NCI-H187 treated with DMSO at 0.1 percent for 48 hours (cell line): ENCODE measurements around the gene ECEL1.

Experiments
- DNase-seq: peaks from one replicate; lab custom pipeline; 2025; lab: John Stamatoyannopoulos, UW

The ECEL1 gene

DNA sequence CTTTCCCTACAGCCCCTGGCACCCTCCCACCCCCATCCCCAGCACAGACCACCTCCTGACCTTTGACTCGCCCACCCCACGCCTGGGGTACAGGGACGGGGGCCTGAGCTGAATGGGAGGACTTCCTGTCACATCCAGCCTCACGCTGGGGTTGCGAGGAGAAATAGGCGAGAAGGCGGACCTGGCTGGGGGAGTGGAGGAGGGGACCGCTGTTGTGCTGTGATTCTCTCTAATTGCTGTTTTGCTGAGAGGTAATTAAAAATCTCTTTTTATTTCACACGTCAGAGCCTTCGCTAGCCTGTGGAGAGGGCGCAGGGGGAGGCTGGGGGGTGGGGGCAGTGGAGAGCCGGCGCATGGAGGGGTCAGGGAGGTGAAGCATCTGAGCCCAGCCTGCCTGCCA, 9.7 kb upstream of the ECEL1 start:
- DNase-seq = no peak

DNA sequence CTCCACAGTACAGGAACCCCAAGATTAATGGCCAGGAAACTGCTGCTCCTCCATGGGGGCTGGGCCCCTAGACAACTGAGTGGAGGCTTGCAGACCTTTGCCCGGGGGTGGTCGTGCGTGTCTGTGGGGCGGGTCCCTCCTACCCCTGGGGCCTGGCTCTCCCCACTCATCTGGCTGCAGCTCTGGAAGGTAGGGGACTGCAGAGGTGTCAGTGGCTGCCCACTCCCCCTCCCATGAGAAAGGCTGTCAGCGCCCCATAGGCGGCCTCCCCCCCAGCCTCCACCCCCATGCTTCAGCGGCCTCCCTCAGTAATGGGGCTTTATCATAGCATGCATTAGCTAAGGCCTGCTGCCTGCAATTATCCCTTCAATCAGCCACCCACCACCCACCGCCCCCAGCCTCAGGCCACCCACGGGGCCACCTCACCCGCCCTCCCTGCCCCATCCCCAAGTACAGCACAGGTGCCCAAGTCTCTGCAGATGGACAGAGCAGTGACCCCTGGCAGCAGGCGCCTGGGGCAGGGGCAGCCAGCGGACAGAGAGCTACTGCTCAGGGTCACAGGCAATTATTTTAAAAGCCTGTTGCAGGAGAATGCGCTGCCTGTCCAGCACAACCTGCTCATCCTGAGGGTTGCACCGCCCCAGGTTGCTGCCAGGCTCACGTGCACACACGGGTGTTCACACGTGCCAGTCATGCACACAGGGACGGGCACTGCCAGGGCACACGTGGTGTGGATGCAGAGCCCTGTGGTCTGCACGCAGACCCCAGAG, 9.1 kb upstream of the ECEL1 start:
- DNase-seq = no peak

DNA sequence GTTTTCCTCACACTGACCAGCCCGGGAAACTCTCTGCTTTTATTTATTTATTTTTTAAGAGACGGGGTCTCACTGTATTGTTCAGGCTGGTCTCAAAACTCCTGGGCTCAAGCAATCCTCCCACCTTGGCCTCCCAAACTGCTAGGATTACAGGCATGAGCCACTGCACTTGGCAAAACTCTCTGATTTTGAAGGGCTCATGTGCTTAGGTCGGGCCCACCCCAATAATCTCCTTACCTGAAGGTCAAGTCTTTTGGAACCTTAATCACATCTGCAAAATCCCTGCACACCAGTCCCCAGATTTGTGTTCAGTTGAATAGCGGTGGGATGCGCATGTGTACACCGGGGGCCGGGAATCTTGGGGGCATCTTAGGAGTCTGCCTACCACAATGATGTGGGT, 7.7 kb upstream of the ECEL1 start:
- DNase-seq = no peak

DNA sequence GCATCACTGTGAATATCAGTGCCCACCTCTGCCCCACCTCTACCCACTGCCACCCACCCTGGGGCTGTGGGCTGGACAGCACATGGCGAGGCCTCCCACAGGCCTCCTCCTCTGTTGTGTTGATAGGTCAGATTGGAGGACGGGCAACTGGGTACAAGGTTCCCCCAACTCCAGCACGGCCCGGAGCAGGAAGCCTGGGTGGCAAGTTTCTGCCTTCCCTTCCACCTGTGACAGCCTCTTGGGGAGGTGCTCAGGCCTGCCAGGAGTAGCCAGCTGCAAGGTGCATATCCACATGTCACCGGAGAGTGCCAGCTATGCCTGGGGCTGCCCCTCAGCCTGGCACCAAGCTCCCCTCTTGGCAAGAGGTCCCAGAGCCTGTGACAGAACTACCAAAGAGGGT, 6.9 kb upstream of the ECEL1 start:
- no peak for DNase-seq

DNA sequence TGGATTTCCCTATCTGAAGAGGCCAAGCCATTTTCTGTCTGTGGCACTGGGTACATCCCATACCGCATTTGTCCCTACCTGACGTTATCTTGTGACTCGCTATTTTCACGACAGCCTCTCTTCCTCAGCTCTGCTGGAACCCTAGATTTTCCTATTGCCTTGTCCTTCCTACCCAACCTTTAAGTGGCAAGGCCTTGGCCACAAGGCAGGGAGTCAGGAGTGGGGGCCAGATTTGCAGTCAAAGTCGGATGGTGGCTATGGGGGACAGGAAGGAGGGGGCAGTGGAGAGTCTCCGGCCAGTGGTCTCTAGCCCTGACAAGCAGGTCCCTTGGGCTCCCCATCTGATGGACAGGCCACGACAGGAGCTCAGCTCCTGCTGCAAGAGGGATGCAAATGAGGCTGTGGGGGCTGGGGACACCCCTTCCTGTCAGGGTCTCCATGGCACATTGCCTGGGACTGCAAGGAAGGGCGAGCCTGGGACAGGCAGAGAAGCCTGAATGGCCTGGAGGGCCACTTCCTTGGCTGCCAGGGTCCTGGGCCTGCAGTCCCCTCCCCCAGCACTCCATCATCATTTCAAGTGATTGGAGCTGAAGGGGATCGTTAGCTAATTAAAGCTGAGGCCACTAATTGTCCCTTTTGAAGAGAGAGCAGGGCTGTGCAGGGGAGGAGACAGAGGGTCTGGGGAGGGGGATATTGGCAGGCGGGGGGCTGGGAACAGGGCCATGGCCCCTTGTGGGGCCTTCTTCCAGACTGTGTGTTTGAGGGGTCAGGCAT, 6.3 kb upstream of the ECEL1 start:
- no peak for DNase-seq

DNA sequence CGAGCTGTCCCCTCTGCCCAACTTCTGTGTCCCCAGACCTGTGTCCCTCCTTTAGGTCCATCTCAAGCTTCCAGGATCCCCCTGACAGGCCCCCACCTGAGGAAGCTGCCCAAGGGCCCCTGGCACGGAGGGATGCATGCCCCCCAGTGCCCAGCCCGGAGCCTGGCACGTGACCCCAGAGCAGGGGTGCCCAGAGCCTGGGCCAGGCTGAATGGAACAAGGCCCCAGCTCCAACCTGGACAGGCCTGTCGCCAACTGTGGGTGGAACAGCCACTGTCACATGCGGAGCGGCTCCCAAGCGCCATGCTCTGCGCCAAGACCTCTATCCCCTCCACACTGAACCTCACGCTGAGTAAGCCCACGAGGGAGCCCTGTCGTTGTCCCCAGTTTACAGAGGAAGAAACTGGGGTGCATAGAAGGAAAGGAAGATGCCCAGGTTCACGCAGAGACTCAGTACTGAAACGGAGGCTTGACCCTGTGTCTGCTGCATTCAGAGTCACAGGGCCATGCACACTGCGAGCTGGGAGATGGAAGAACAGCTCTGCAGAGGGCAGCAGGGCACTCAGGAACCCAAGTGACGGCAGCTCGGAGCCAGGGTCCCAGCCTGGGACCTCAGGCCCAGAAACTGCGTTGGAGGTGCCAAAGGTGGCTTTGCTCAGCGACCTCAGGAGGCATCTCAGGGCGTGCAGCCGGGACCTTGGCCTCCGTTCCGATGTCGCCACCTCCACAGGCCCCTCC, 5.5 kb upstream of the ECEL1 start:
- no peak for DNase-seq

DNA sequence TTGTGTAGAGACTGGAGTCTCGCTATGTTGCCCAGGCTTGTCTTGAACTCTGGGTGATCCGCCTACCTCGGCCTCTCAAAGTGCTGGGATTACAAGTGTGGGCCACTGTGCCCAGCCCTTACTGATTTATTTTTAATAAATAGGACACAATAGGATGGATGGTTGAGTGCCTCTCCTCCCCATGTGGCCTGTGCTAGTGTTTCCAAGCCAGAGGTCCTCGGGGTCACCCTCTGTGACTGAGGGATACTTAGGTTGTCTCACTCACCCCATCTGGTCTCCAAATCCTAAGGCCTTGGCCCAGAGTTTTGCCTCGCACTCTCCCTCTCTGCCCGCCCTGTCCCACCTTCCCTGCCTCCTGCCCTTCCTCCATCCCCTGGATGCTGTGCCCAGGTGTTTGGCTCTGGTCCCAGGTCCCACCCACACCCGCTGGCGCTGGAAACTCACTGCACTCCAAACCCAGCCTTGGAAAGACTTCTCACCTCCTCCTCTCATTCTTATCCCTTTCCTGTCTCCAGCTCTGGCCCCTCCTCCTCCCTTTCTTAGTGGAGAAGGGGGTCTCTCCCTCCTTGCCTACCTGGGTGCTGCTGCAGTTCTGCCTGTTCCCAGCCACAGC, 4.7 kb upstream of the ECEL1 start:
- no peak for DNase-seq

DNA sequence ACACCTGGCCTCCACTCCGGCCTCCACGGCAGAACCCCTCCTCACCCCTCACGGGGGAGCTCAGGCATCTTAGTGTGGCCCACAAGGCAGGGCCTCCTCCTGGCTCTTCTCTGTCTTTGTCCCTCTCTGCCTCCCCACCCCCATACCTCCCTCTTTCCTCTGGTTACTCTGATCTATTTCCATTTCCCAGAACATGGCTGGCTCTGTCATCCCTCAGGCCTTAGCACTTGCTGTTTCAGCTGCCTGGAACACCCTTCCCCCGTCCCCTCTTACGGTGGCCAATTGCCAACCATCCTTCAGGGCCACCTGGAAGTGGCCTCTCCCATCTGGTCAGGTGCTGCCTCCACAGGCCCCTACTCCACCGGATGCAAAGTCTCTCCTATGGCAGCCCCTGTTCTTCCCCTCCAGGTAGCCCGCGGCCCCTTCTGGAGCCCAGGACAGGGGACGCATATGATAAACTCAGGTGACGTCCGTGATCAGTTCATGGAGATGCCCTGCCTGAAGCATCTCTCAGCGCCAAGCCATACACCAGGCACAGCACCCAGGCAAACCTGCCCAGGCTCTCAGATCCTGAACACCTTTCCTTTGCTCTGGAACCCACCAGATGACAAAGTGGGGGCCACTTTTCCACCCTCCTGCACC, 3.6 kb upstream of the ECEL1 start:
- no peak for DNase-seq

DNA sequence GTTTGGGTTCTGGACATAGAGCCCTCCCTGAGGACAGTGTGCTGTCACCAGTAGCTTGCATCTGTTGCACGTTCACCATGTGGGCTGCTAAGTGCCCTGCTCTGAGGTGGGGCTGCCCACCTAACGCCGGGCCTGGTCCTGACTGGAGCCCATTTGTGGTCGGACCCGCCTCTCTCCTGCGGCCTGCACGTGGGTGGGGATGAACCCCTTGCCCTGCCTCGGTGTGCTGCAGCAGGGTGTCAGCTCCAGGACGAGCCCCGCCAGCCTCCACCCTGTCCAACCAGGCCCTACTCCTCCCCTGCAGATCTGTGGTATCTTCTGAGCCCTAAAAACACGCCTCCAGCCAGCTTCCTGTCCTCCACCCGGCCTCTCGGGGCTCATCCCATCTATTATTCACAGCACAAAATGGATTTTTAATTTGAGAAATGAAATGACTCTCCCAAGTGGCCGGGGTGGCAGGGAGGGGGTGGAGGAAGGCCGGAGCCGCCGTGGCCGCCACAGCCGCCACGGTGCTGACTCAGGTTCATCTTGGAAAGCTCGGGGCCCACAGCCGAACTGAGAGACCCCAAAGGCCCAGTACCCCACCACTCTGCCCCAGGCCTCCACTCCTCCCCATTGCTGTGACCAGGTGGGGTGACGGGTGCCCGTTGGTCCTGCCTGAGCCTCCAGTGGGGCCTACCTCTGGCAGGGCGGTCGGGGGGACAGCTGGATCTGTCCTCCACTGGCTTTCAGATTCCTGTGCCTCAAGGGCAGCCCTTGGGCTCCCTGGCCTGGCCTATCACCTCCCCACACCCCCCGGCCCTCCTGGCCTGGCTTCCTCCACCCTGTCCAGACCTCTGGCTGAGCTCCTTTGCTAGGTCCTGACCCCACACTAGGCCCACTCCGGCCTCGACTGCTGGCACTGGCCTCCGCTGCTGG, 2.8 kb upstream of the ECEL1 start:
- no peak for DNase-seq

DNA sequence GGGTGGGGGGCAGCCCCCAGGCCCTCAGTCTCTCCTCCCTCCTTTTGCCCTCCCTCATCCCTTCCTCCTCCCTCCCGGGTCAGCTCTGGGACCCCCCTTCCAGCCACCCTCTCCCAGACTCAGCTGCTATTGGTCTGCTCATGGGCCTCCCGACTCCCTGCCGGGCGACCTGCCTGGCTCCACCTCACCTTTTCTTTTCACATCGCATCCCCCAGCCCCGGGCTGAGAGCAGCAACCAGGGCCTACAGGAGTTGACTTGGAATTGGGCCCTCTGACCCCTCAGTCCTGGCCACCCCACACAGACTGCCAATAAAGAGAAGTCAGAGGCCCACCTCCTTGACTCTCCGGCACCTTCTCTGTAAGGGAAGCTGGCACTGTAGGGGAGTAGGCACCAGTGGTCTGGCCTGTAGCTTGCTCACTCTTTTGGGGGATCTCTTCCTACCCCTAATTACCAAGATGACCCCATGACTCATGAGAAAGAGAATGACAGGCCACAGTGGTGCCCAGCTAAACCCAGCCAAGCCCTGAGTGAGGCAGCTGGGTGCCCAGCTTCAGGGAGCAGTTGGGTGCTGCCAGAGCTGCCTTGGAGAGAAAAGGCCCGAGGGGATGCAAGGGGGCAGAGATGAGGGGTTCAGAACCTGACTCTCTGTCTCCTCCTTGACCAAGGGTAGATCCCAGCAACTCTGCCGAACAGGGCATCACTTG, 2.0 kb upstream of the ECEL1 start:
- DNase-seq = no peak

DNA sequence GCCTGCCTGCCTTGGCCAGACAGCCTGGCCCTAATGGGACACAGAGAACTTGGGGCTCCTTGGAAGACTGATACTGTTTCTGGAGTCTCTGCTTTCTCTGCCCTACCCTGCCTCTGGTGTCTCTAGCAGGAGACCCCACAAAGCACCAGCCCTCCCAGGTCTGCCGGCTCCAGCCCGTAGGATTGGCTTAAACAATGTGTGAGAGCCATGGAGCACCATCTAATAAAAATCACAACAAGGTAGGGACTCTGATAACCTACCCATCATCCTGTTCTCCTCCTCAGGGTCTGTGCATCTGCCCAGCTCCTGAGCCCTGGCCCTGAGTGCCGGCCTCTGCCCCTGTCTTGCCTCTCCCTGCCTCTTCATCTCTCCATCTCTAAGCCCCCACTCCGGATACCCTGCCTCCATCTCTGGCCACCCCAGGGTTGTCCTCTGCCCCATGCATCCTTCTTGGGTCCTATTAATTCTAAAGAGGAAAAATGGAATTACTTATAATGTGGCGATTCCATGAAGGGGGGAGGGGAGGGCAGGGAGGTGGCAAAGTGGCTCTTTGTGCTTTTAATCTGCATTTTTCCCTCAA, 1.2 kb upstream of the ECEL1 start:
- DNase-seq = no peak

DNA sequence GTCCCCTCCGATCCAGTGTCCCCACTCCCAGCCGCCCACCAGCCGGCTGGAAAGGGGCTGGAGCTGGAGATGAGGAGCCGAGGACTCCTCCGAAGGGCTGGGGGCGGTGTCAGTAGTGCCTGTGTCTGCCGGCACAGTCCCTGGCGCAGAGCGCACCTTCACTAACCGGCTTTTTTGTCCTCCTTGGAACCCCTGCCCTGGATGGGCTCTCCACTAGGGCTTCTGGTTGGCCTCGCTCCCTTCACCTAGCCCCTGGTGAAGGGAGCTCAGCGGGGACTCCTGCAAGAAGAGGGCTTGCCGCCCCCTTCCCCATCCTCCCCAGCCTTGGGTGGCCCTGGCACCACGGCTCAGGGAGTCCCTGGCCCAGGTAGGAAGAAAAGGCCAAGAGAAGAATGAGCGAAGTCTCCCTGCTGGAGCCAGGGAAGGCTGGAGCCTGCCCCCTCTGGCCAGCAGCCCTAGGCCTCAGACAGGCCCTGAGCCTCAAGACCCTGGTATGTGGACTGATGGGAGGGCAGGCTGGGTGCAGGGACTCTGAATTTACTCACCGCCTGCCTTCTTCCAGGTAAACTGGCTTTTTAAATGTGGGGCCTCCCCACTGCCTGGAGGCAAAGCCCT, 570 bp upstream of the ECEL1 start:
- DNase-seq = no peak

DNA sequence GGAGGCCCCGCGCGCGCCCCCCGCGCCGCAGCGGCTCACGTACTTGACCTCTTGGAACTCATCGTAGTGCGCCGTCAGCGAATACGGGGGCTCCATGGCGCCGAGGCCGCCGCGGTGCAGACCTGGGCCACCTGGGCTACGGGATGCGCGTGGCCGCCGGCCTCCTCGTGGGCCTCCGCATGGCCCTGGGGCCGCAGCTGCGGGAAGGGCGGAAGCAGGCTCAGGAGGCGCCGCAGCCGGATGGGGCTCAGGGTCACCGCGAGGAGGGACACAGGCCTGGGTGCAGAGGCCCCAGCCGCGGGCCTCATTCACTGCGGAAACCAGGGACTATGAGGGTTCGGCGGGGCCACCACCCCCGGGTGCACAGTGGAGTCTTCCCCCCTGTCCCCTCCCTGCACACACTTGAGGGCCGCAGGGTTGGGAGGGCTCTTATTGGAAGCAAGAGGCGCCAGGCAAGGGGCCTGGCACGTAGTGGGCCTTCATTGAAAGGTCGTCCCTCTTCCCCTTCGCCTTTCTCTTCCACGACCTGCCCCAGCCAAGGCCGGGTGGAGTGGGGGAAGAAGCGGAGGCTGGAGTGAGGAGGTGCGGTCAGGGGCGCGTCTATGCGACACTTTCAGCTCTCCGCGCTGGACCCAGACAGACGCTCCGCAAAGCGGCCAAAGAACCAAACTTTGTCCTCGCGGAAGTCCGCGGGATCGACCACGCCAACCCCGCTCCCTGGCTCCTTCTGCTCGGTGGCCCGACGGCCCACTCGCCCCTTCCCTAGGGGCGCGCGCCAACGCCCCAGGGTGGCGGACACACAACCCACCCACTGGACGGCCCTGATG, 863 bp downstream of the ECEL1 start:
- no peak for DNase-seq

DNA sequence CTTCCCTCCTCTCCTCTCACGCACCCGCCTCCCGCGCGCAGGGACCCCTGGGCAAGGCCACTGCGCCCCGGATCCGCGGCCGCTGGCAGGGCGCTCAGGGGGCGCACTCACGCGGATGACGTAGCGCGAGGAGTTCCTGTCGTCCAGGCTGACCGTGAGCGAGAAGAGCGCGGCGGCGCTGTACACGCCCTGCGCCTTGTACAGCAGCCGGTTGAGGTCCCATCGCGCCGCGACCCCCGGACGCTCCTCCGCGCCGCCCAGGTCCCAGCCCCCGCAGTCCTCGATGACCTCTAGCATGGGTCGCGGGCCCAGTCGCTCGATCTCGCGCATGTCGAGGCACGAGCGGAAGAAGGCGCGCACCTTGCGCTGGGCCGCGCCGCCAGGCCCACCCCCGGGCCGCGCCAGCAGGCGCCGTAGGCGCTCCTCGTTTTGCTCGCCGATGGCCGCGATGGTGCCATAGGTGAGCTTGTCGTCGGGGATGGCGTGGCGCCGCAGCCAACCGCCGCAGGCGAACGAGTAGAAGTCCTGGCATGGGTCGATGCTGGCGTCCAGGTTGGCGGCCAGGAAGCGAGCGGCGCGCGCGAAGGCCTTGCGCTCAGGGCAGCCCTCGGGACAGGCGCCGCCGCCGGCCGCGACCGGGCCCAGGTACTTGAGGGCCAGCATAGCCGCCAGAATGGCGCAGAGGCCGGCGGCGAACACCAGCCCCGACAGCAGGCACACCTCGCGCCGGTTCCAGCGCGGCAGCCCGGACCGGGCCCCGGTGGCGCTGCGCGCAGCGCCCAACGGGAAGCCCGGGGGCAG, 1.7 kb downstream of the ECEL1 start:
- no peak for DNase-seq

DNA sequence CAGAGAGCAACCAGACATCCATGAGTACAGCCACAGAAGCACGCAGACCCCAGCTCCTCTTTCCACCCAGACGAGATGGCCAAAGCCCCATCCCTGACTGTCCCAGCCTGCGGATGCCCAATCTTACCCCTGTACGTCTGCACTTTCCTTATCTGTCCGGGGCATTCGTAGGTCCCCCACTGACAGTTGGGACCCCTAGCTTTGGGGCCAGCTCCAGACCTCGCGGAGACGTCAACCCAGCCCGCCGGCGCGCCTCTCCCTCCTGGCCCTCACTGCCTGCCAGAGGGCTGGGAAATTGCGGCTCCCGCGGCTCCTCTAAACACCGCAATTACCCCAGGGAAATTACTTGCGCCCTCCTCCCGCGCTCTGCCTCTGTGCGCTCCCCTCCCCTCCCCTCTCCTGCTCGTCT, 2.3 kb downstream of the ECEL1 start:
- DNase-seq = no peak

DNA sequence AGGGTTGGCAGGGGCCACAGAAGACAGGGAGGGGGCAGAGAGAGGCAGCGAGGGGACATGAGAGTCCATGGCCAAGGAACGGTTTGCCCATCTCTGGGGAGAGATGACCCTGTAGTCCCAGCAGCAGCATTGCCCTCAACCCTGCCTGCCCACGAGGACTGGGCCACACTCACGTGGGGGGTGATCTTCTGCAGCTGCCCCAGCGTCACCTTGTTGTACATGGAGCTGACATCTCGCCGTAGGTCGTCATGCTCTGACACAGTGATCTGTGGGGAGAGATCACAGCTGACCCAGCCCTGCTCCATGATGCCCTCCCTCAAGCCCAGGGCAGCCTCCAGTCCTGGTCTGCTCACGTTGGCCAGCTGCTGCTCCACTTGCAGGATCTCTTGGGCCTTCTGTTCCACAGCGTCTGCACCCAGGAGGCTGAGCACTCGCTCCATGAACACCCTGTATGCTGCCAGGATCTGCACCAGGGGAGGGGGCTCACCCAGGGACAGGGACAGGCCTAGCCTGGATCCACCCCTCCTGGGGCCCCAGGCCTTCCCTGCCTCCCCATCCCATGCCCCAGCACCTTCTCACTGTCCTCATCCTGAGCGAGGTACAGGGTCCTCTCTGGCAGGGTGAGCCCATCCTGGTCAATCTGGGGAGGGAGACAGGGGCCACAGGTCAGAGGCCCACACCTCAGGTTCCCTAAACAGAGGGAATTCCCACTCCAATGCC, 2.8 kb downstream of the ECEL1 start:
- no peak for DNase-seq
